Ishikawa (cell line): ENCODE measurements around the gene VIPR2.

ENCODE experiments used
- CEBPB ChIP-seq: IDR thresholded peaks from 2 replicates; pipeline ENCODE4 v1.6.1; 2012
- EP300 ChIP-seq: IDR thresholded peaks from 2 replicates; pipeline ENCODE4 v1.6.1; 2012; ENCODE audit warnings: borderline replicate concordance
- MAX ChIP-seq: IDR thresholded peaks from 2 replicates; pipeline ENCODE4 v1.6.1; 2012
- NFIC ChIP-seq: IDR thresholded peaks from 2 replicates; pipeline ENCODE4 v1.6.1; 2012
- RAD21 ChIP-seq: IDR thresholded peaks from 2 replicates; pipeline ENCODE4 v1.6.1; 2012; ENCODE audit warnings: low read depth
- YY1 ChIP-seq: IDR thresholded peaks from 2 replicates; pipeline ENCODE4 v1.6.1; 2012; ENCODE audit warnings: low read depth
- TF ChIP-seq, protein P1 (sequence below): IDR thresholded peaks from 2 replicates; pipeline ENCODE4 v1.6.1; 2012
- TF ChIP-seq, protein P2 (sequence below): IDR thresholded peaks from 2 replicates; pipeline ENCODE4 v1.6.1; 2012; ENCODE audit warnings: low read depth, mild to moderate bottlenecking

- TF ChIP-seq, protein P1, sequence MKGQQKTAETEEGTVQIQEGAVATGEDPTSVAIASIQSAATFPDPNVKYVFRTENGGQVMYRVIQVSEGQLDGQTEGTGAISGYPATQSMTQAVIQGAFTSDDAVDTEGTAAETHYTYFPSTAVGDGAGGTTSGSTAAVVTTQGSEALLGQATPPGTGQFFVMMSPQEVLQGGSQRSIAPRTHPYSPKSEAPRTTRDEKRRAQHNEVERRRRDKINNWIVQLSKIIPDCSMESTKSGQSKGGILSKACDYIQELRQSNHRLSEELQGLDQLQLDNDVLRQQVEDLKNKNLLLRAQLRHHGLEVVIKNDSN: no peak
- TF ChIP-seq MAX: no peak
- no peak for TF ChIP-seq YY1
- no peak for TF ChIP-seq RAD21
- TF ChIP-seq, protein P2, sequence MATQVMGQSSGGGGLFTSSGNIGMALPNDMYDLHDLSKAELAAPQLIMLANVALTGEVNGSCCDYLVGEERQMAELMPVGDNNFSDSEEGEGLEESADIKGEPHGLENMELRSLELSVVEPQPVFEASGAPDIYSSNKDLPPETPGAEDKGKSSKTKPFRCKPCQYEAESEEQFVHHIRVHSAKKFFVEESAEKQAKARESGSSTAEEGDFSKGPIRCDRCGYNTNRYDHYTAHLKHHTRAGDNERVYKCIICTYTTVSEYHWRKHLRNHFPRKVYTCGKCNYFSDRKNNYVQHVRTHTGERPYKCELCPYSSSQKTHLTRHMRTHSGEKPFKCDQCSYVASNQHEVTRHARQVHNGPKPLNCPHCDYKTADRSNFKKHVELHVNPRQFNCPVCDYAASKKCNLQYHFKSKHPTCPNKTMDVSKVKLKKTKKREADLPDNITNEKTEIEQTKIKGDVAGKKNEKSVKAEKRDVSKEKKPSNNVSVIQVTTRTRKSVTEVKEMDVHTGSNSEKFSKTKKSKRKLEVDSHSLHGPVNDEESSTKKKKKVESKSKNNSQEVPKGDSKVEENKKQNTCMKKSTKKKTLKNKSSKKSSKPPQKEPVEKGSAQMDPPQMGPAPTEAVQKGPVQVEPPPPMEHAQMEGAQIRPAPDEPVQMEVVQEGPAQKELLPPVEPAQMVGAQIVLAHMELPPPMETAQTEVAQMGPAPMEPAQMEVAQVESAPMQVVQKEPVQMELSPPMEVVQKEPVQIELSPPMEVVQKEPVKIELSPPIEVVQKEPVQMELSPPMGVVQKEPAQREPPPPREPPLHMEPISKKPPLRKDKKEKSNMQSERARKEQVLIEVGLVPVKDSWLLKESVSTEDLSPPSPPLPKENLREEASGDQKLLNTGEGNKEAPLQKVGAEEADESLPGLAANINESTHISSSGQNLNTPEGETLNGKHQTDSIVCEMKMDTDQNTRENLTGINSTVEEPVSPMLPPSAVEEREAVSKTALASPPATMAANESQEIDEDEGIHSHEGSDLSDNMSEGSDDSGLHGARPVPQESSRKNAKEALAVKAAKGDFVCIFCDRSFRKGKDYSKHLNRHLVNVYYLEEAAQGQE: no peak
- no peak for TF ChIP-seq NFIC
- no peak for TF ChIP-seq EP300
- no peak for TF ChIP-seq CEBPB
Measured at GRCh38 chr7:159007364-159007995, 137.2 kb downstream of the VIPR2 start.
